NB4 (cell line): ENCODE data around the gene INO80E.

Source experiments
- MYC ChIP-seq: IDR thresholded peaks from 2 replicates; pipeline ENCODE4 v1.6.1; 2011; ENCODE audit warnings: low read depth, low read length
- POLR2A ChIP-seq: IDR thresholded peaks from 2 replicates; pipeline ENCODE4 v1.6.1; 2011; ENCODE audit warnings: mild to moderate bottlenecking; ENCODE audit not compliant: insufficient read length; ENCODE audit errors: extremely low read depth
- TF ChIP-seq, protein P1 (sequence below): IDR thresholded peaks from one replicate; pipeline ENCODE4 v1.5.1; 2012; ENCODE audit warnings: low read depth, low read length

DNA sequence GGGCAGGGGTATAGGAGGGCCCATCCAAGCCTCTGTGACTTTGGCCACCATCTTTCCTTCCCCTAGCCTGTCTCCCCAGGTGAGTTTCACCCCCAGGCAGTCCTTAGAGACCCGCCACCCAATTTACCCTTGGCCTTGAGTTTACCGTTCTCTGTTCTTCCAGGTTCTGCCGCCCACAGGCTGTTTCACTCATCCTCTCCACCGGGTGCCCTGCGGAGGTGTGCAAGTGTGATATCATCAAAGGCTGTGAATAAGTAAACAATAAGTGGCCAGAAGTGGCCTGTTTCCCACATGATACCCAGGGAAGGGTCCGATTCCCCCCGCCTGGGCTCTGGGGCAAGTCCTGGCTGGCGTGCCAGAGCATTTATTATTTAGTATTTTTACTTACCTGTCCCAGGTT, 50.1 kb downstream of the INO80E start:
- TF ChIP-seq POLR2A (no peak), MYC (no peak)
- TF ChIP-seq, protein P1, sequence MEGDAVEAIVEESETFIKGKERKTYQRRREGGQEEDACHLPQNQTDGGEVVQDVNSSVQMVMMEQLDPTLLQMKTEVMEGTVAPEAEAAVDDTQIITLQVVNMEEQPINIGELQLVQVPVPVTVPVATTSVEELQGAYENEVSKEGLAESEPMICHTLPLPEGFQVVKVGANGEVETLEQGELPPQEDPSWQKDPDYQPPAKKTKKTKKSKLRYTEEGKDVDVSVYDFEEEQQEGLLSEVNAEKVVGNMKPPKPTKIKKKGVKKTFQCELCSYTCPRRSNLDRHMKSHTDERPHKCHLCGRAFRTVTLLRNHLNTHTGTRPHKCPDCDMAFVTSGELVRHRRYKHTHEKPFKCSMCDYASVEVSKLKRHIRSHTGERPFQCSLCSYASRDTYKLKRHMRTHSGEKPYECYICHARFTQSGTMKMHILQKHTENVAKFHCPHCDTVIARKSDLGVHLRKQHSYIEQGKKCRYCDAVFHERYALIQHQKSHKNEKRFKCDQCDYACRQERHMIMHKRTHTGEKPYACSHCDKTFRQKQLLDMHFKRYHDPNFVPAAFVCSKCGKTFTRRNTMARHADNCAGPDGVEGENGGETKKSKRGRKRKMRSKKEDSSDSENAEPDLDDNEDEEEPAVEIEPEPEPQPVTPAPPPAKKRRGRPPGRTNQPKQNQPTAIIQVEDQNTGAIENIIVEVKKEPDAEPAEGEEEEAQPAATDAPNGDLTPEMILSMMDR, result no peak
